ENCODE data around the gene PPP2R2D.
"Not testable (repeated sequence)": the region's sequence is repeated elsewhere in the genome, so short reads cannot be mapped to it uniquely, and the experiment has no call there.

PPP2R2D gene

GRCh38 chr10:131868436-131868835, 32.4 kb upstream of the PPP2R2D start:
- no peak for DNase-seq (ENCODE audit: low spot score)

GRCh38 chr10:131869344-131869743, 31.5 kb upstream of the PPP2R2D start:
- no peak for DNase-seq (ENCODE audit: low spot score)

- no peak for DNase-seq (ENCODE audit: low spot score)
Observed at GRCh38 chr10:131870411-131870810, 30.4 kb upstream of the PPP2R2D start.

GRCh38 chr10:131870831-131871672, 29.8 kb upstream of the PPP2R2D start:
- DNase-seq (ENCODE audit: low spot score), result no peak

GRCh38 chr10:131871673-131872005, 29.2 kb upstream of the PPP2R2D start:
- DNase-seq (ENCODE audit: low spot score), result no peak

- DNase-seq (ENCODE audit: low spot score), result no peak
Observed at GRCh38 chr10:131872011-131872826, 28.6 kb upstream of the PPP2R2D start.

- no peak for DNase-seq (ENCODE audit: low spot score)
Observed at GRCh38 chr10:131872827-131873375, 27.9 kb upstream of the PPP2R2D start.

GRCh38 chr10:131874991-131875451, 25.8 kb upstream of the PPP2R2D start:
- peak; percentile 29 for DNase-seq (ENCODE audit: low spot score)

GRCh38 chr10:131875501-131875900, 25.3 kb upstream of the PPP2R2D start:
- DNase-seq (ENCODE audit: low spot score), result no peak

GRCh38 chr10:131876017-131876416, 24.8 kb upstream of the PPP2R2D start:
- DNase-seq (ENCODE audit: low spot score), result no peak

- DNase-seq (ENCODE audit: low spot score), result no peak
Observed at GRCh38 chr10:131876508-131876907, 24.3 kb upstream of the PPP2R2D start.

GRCh38 chr10:131880016-131880590, 20.7 kb upstream of the PPP2R2D start:
- DNase-seq (ENCODE audit: low spot score), result no peak

GRCh38 chr10:131881104-131881880, 19.5 kb upstream of the PPP2R2D start:
- no peak for DNase-seq (ENCODE audit: low spot score)

GRCh38 chr10:131882151-131882550, 18.7 kb upstream of the PPP2R2D start:
- DNase-seq (ENCODE audit: low spot score), result no peak

GRCh38 chr10:131882590-131883451, 18.0 kb upstream of the PPP2R2D start:
- no peak for DNase-seq (ENCODE audit: low spot score)

- DNase-seq (ENCODE audit: low spot score), result not testable (repeated sequence)
Observed at GRCh38 chr10:131883621-131884393, 17.0 kb upstream of the PPP2R2D start.

- DNase-seq (ENCODE audit: low spot score), result peak; percentile 77
Observed at GRCh38 chr10:131885391-131886165, 15.2 kb upstream of the PPP2R2D start.

GRCh38 chr10:131886237-131886636, 14.6 kb upstream of the PPP2R2D start:
- no peak for DNase-seq (ENCODE audit: low spot score)

GRCh38 chr10:131888186-131888604, 12.6 kb upstream of the PPP2R2D start:
- DNase-seq (ENCODE audit: low spot score), result no peak

All from CD4-positive, alpha-beta T cell treated with Interleukin-6 at 100 ng/mL for 8 hours (primary cell).